ENCODE results near the gene NPIPB13.
"Not testable (repeated sequence)": the region's sequence is repeated elsewhere in the genome, so short reads cannot be mapped to it uniquely, and the experiment has no call there.

NPIPB13 gene

DNA sequence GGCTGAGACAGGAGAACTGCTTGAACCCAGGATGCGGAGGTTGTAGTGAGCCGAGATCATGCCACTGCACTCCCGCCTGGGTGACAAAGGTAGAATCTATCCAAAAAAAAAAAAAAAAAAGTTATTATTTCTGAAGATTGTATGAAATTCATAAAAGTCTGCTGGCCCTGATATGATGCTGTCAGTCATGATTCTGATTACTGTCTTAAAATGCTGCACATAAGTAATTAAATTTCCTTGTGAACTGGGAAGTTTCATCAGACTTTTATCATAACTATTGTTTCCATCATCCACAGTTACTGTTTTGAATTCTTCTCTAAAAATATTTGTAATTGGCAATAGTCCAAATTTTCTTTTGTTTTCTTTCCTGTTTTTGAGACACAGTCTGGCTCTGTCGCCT, at the start of gene NPIPB13:
NPIPB13 (minus strand) TSS at position 101 of the 400 bp plus-strand sequence. CDS start 2,906 bp downstream, outside the sequence.
- not testable (repeated sequence) for H3K27ac ChIP-seq; DNase-seq (ENCODE audit: low read depth, low spot score)

DNA sequence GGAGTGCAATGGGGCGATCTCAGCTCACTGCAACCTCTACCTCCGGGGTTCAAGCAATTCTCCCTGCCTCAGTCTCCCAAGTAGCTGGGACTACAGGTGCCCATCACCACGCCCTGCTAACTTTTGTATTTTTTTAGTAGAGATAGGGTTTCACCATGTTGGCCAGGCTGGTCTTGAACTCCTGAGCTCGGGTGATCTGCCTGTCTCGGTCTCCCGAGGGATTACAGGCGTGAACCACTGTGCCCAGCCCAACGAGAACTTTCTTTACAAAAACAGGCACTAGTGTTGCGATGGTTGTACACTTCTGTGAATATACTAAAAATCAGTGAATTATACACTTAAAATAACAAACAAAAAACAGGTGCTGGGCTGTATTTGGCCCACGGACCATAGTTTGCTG, 34.1 kb upstream of the NPIPB13 start:
- DNase-seq (ENCODE audit: low read depth, low spot score), result not testable (repeated sequence)

DNA sequence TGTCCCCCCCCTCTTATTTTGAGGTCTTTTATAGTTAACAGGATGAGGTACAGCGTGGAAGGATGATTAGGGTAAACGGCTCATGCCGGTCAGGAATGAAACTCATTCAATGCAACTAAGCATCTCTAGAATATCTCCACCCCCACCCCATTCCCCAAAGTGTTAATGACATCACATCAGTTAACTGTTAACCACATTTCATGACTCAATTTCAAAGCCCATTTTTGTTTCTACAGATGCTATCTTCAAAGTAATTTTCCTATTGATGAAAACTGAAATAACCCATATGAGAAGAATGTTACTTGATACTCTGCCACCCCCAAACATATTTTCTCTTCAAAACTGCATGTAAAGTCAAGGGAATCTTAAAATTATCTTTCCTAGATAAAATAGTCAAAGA, 30.2 kb upstream of the NPIPB13 start:
- not testable (repeated sequence) for H3K27ac ChIP-seq; DNase-seq (ENCODE audit: low read depth, low spot score)

More for the DNA sequence above, 34.1 kb upstream of the NPIPB13 start:
- not testable (repeated sequence) for H3K27ac ChIP-seq

DNA sequence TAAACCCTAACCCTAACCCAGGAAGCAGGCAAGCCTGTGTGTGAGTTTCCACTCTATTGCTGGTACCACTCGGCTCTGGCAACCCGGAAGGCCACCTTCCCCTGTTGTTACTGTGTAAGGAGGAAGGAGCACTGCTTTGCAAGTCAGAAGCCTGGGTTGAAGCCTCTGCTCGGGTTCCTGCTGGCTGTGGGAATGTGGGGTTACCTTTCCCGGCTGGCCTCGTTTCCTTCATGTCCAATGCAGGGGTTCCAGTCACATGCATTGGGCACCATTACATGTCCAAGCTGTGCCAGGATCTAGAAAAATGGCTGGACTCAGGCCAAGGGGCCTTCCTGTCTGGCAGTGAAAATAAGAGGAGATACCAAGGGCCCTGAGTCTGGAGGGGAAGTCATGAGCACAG, 31.2 kb downstream of the NPIPB13 start:
- not testable (repeated sequence) for DNase-seq (ENCODE audit: low read depth, low spot score); H3K27ac ChIP-seq

DNA sequence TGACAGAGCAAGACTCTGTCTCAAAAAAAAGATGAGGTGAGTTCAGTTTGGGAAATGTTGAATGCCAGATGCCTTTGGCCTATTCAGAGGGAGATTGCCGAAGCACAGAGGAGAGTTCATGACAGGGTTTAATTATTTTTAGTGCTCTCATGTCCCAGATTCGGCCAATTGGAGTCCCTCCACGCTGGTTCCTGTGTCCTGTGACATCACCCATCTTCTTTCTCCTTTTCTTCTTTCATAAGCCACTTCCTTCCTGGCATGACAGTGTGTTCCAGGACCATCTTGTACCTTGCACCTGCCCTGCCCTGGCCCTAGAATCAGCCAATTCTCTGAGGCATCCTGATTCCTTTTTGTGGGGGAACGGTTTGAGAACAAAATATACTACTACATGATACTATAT, 36.9 kb downstream of the NPIPB13 start:
- H3K27ac ChIP-seq; DNase-seq (ENCODE audit: low read depth, low spot score): not testable (repeated sequence)

DNA sequence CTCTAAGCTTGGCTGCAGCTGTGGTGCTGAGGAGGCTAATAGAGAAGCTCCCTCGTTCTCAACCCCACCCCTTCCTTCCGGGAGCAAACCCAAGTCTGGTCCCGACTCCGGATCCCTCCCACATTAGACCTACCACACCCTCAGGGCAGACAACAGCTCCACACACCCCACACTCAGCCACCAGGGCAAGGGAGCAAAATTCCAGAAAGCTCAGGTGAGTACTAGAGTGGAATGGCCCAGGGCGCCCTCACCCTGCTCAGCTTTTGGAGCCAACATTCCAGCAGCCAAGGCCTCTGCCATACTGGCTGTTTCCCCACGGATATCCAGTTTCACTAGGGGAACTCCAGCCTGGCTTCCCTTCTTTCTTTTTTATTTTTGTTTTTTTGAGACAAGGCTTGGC, 39.2 kb downstream of the NPIPB13 start:
- not testable (repeated sequence) for DNase-seq (ENCODE audit: low read depth, low spot score); H3K27ac ChIP-seq

DNA sequence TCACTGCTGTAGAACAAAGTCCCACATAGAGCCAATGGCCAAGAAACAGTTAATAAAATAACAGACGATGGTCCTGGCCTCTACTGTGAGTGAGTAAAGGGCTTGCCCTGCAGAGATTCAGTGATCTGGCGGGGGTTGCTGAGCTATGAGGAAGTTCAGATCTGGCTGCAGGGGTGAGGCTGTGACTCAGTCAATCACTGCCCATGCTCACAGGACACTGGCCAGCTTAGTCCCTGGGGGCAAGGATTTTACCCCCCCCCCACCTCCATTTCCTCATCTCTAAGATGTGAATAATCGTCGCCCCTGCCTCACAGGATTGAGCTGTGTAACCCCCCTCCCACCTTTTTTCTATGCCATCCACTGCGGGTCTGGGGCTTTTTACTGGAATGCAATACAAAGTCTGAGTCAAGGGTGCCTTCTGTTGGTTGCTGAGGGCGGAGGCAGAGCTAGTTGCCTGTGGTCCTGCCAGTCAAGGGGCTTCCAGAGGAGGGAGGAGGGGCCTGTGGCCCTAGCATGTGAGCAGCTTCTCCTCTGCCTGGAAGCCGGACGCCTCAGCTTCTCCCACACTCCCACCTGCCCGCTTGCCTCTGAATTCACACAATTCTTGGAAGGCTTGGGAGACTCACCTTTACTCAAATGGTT, 41.1 kb downstream of the NPIPB13 start:
- H3K27ac ChIP-seq; DNase-seq (ENCODE audit: low read depth, low spot score): not testable (repeated sequence)

DNA sequence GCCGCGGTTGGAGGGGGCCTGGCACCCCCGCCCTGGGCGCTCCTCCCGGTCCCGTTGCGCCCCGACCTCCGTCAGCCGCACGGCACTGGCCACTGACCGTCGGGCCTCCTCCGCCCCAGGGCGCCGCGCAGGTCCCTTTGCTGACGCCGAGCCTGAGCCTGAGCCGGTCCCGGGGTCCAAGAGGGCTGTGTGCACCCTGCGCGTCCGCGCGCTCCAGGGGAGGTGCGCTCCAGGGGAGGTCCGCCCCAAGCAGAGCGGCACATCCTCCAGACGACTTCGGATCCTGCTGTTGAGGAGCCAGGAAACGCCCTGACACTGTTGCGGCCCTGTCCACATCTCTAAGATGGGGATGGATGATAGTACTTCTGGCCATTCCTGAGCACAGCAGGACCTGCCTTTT, 42.0 kb downstream of the NPIPB13 start:
- not testable (repeated sequence) for DNase-seq (ENCODE audit: low read depth, low spot score); H3K27ac ChIP-seq

DNA sequence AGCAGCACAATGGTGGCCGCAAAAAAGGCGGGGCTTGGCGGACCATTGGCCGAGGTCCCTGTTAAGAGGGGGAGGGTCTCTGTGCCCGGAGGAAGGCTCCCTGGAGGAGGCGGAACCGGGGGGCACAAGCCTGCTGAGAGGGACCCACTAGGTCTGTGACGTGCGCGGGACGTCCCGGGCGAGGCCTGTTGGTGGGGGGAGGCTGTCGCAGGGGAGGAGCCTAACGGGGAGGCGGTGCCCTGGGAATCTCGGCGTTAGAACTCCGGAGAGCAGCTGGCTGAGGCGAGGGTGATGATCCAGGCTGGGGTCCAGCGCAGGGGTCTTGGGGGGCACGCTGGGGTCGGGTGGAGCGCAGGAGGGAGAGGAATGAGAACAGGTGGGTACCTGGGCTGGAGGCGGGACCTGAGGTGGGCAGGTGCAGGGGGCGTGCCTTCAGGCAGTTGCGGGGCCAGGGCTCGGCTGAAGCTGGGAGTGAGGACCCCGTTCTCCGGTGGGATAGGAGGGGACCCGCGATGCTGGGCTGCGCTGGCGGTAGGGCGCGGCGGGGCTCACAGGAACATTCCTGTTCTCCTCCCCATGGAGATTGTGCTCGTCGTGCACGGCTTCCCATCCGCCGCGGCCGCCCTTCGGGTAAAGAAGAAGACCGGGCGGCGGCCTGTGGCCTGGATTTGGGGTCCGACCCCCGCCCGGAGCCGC, 42.6 kb downstream of the NPIPB13 start:
- not testable (repeated sequence) for DNase-seq (ENCODE audit: low read depth, low spot score); H3K27ac ChIP-seq

DNA sequence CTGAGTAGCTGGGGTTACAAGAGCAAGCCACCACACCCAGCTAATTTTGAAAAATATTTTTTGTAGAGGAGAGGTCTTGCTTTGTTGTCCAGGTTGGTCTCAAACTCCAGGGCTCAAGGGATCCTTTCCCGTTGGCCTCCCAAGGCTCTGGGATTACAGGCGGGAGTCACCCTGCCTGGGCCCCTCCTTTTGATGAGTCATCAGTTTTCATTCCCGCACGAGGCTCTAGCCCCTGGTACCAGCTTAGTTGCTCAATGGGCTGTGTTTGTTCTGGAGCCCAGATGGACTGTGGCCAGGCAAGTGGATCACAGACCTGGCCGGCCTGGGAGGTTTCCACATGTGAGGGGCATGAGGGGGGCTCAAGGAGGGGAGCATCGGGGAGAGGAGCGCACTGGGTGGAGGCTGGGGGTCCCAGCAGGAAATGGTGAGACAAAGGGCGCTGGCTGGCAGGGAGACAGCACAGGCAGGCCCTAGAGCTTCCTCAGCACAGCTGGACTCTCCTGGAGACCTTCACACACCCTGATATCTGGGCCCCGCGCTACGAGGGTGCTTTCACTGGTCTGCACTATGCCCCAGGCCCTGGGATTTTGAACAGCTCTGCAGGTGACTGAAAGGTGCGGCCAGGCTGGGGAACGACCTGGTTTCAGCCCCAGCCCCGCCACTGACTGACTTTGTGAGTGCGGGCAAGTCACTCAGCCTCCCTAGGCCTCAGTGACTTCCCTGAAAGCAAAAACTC, 48.5 kb downstream of the NPIPB13 start:
- not testable (repeated sequence) for DNase-seq (ENCODE audit: low read depth, low spot score); H3K27ac ChIP-seq

DNA sequence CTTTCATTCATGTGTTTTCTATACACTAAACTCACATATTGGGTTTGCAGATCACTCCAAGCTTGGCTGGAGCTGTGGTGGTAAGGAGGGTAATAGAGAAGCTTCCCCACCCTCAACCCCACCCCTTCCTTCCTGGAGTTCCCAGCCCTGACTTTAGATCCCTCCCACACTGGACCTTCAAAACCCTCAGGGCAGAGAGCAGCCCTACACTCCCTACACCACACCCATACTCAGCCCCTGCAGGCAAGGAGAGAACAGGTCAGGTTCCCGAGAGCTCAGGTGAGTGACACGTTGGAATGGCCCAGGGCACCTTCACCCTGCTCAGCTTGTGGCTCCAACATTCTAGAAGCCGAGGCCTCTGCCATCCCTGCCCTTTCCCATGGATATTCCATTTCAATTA, 49.2 kb downstream of the NPIPB13 start, which contains the start of gene SULT1A3:
SULT1A3 (plus strand) TSS at position 207 of the 400 bp plus-strand sequence. CDS start 1,474 bp downstream, outside the sequence.
- DNase-seq (ENCODE audit: low read depth, low spot score); H3K27ac ChIP-seq: not testable (repeated sequence)
